ENCODE data around the gene CIPC. TPM values are rescaled to one million over a fixed set of nuclear protein-coding genes. Genes with fewer than 3 reads are reported as not detected.

Gene CIPC
- total RNA-seq, 6 experiments from 2014 or later: 9.1 to 12.5 (median 11.5) TPM

GRCh38 chr14:77114609-77115008 is 16.6 kb downstream of the CIPC start:
- Mint-ChIP-seq H3K36me3 (ENCODE audit: low read depth) (peaks cover 12% of the 10 kb centered on the region), H3K4me3 (no peak overlapping the region), H3K9me3 (no peaks in the 10 kb centered on the region)

GRCh38 chr14:77116172-77116817 is 18.2 kb downstream of the CIPC start:
- H3K27ac Mint-ChIP-seq: no peak overlapping the region
- peaks cover 2% of the 10 kb centered on the region; the same call in 1 of the 2 replicates for H3K4me1 Mint-ChIP-seq (ENCODE audit: low read depth)

More at GRCh38 chr14:77114609-77115008, 16.6 kb downstream of the CIPC start:
- H3K27me3 Mint-ChIP-seq (ENCODE audit: insufficient read depth): no peaks in the 10 kb centered on the region
- no peak overlapping the region for H3K27ac Mint-ChIP-seq
- no peak for TF ChIP-seq CTCF (IDR thresholded peaks at IDR 0.05)
- no peak for DNase-seq
- peaks cover 9% of the 10 kb centered on the region; the same call in 1 of the 2 replicates for H3K4me1 Mint-ChIP-seq (ENCODE audit: low read depth)

GRCh38 chr14:77119851-77120250 is 21.8 kb downstream of the CIPC start:
- peaks cover 5% of the 10 kb centered on the region; the same call in 1 of the 2 replicates for H3K36me3 Mint-ChIP-seq (ENCODE audit: low read depth)
- H3K4me3 Mint-ChIP-seq: no peak overlapping the region
- no peaks in the 10 kb centered on the region for H3K4me1 Mint-ChIP-seq (ENCODE audit: low read depth)
- TF ChIP-seq CTCF (IDR thresholded peaks at IDR 0.05): no peak
- no peaks in the 10 kb centered on the region for H3K9me3 Mint-ChIP-seq
- no peak overlapping the region for H3K27ac Mint-ChIP-seq
- DNase-seq: no peak
- H3K27me3 Mint-ChIP-seq (ENCODE audit: insufficient read depth): no peaks in the 10 kb centered on the region

More at GRCh38 chr14:77116172-77116817, 18.2 kb downstream of the CIPC start:
- Mint-ChIP-seq H3K36me3 (ENCODE audit: low read depth) (peaks cover 12% of the 10 kb centered on the region), H3K9me3 (no peaks in the 10 kb centered on the region), H3K27me3 (ENCODE audit: insufficient read depth) (no peaks in the 10 kb centered on the region), H3K4me3 (no peak overlapping the region)
- no peak for TF ChIP-seq CTCF (IDR thresholded peaks at IDR 0.05)
- DNase-seq: no peak

- Mint-ChIP-seq H3K4me1 (ENCODE audit: low read depth) (no peaks in the 10 kb centered on the region), H3K36me3 (ENCODE audit: low read depth) (no peaks in the 10 kb centered on the region), H3K27me3 (ENCODE audit: insufficient read depth) (peaks cover 4% of the 10 kb centered on the region), H3K9me3 (no peaks in the 10 kb centered on the region), H3K4me3 (no peak overlapping the region), H3K27ac (no peak overlapping the region)
- DNase-seq: no peak
- TF ChIP-seq CTCF (IDR thresholded peaks at IDR 0.05): no peak
These were observed 23.0 kb downstream of the CIPC start for GRCh38 chr14:77120771-77121743.

GRCh38 chr14:77122526-77123125 is 24.6 kb downstream of the CIPC start:
- H3K27ac Mint-ChIP-seq: no peak overlapping the region
- H3K36me3 Mint-ChIP-seq (ENCODE audit: low read depth): no peaks in the 10 kb centered on the region
- DNase-seq: no peak
- H3K4me1 Mint-ChIP-seq (ENCODE audit: low read depth): no peaks in the 10 kb centered on the region
- H3K4me3 Mint-ChIP-seq: no peak overlapping the region
- H3K27me3 Mint-ChIP-seq (ENCODE audit: insufficient read depth): peaks cover 14% of the 10 kb centered on the region
- no peak for TF ChIP-seq CTCF (IDR thresholded peaks at IDR 0.05)
- no peaks in the 10 kb centered on the region for H3K9me3 Mint-ChIP-seq
